Mucosa of descending colon (tissue), 3 donors: ENCODE measurements around the gene SNRPA1. TPM values are rescaled to one million over a fixed set of nuclear protein-coding genes. Genes with fewer than 3 reads are reported as not detected.

Experiments
- ATAC-seq: fragments of 200-7000 bp; cut with Tn5 transposase; one replicate; pipeline ENCODE4 v1.9.1; 2020; ENCODE audit warnings: mild to moderate bottlenecking, moderate library complexity
- DNase-seq, 3 donors: peaks; one replicate each; pipeline ENCODE4 v3.0.0-alpha.2; 2020
- H3K36me3 ChIP-seq: fragments of 200-600 bp; one replicate; pipeline ENCODE4 v1.8.0; 2021; ENCODE audit warnings: low read depth, mild to moderate bottlenecking
- H3K4me1 ChIP-seq: fragments of 200-600 bp; one replicate; pipeline ENCODE4 v1.8.0; 2021; ENCODE audit warnings: low read depth, mild to moderate bottlenecking
- H3K4me3 ChIP-seq: fragments of 200-600 bp; one replicate; pipeline ENCODE4 v1.8.0; 2021; ENCODE audit warnings: mild to moderate bottlenecking
- H3K9me3 ChIP-seq: fragments of 200-600 bp; one replicate; pipeline ENCODE4 v1.8.0; 2021; ENCODE audit warnings: mild to moderate bottlenecking
- intact Hi-C, 2 donors: fragments of 100-400 bp; cut with DNase I in 1 of 2; cut with micrococcal nuclease in 1 of 2; formaldehyde crosslinking; loops; one replicate each; pipeline versions ENCODE4 v1.11.0 to v1.11.1; 2022; cut with DNase I, micrococcal nuclease
- total RNA-seq, 3 donors: library from RNA; stranded (reverse); fragmentation: NEBNext Ultra II Directional in 2 of 3; extraction: Animal tissue kit (Norgen Biotek cat#: 25700) in 2 of 3; gene quantifications; one replicate each; pipeline versions ENCODE4 v1.2.1 to v1.2.4, GENCODE V29; 2021 to 2023
- TF ChIP-seq, protein P1 (sequence below): fragments of 200-600 bp; IDR thresholded peaks from one replicate; pipeline ENCODE4 v1.8.0; 2022; ENCODE audit warnings: antibody characterized with exemption, mild to moderate bottlenecking
- donor health status: DM: no; HTN: no; CAD: no; lungs with moderate emphysema.
- donor health status: DM: no; HTN: no; CAD: no.
- donor health status: DM: no; HTN: yes; CAD: no.

SNRPA1 gene
- total RNA-seq, 3 donors from 2014 or later: 41.5 to 55.1 (median 52.1) TPM

DNA sequence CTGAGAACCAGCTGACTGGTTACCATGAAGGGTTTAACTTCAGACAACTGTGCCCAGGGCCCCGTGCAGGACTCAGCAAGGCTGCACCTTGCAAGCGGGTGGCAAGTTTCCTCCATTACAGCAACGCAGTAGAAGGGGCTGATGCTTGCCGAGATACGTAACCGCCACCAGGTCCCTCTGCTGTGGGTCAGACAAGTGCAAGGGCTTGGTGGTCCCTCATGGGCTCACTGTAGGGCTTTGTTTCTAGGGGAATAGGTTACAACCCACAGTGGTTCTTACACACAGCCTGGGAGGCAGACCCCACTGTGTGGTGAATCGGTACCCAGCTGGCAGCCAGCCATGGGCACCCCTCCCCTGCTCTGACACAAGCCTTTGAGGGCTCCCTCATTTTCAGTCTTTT lies 15.5 kb upstream of the SNRPA1 start:
- ATAC-seq: no peak
- H3K9me3 ChIP-seq: no peaks in the 10 kb centered on the region
- no peaks in the 10 kb centered on the region for H3K36me3 ChIP-seq
- no peaks in the 10 kb centered on the region for H3K4me1 ChIP-seq
- no peak for DNase-seq
- intact Hi-C loops: no loop called here
- TF ChIP-seq, protein P1, sequence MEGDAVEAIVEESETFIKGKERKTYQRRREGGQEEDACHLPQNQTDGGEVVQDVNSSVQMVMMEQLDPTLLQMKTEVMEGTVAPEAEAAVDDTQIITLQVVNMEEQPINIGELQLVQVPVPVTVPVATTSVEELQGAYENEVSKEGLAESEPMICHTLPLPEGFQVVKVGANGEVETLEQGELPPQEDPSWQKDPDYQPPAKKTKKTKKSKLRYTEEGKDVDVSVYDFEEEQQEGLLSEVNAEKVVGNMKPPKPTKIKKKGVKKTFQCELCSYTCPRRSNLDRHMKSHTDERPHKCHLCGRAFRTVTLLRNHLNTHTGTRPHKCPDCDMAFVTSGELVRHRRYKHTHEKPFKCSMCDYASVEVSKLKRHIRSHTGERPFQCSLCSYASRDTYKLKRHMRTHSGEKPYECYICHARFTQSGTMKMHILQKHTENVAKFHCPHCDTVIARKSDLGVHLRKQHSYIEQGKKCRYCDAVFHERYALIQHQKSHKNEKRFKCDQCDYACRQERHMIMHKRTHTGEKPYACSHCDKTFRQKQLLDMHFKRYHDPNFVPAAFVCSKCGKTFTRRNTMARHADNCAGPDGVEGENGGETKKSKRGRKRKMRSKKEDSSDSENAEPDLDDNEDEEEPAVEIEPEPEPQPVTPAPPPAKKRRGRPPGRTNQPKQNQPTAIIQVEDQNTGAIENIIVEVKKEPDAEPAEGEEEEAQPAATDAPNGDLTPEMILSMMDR: no peak
- H3K4me3 ChIP-seq: no peak overlapping the region

DNA sequence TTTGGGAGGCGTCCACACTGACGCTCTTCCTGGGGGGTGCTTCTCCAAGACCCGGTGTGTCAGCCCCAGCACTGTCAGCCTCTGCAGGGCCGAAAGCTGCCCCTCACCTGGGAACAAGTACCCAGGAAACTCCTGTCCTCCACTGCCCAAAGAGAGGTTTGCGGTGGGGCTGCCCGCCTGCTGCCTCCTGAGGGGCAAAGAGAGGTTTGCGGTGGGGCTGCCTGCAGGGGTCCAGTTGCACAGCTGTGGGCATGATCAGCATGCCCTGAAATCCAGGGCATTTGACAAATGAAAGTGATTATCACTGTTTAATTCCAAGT lies 15.1 kb upstream of the SNRPA1 start:
- TF ChIP-seq, protein P1: no peak
- Histone ChIP-seq H3K4me3 (no peak overlapping the region), H3K4me1 (no peaks in the 10 kb centered on the region), H3K9me3 (no peaks in the 10 kb centered on the region), H3K36me3 (no peaks in the 10 kb centered on the region)
- peak in 1 of 3 donors; percentile 34 for DNase-seq
- ATAC-seq: no peak
- intact Hi-C loops: no loop called here

DNA sequence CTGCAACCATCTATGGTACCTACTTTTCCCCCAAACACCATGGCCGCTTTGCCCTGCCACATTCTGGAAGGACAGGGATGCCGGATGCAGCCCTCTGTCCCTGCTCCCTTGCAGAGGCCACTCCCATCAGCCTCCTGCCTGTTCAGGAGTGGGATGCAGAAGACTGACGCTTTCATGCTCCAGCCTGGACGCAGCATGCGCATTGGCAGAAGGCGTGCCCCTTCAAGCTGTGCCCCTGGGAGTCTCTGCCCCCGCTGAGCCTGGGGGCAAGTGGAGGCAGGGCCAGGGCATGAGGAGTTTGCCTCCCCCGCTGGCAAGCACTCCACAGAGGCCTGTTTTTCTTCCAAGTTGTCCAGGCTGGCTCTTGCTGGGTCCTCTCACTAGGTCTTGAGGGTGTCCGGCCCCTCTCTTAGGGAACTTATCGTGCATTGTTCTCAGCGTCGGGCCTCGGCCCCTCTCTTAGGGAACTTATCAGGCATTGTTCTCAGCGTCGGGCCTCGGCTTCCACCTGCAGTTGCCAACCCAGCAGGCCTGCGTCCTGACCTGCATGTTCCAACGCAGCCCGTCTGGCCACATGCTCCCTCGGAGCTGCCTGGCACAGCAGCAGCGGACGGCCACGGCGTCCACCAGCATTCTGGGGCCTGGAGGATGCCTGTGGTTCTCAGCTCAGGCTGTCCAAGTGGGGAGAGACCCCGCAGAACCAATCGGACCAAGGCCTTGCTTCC lies 14.6 kb upstream of the SNRPA1 start:
- intact Hi-C loops: no loop called here
- peak in 1 of 3 donors; percentile 37 for DNase-seq
- TF ChIP-seq, protein P1: no peak
- no peak overlapping the region for H3K4me3 ChIP-seq
- H3K9me3 ChIP-seq: no peaks in the 10 kb centered on the region
- H3K4me1 ChIP-seq: no peaks in the 10 kb centered on the region
- H3K36me3 ChIP-seq: no peaks in the 10 kb centered on the region
- no peak for ATAC-seq

DNA sequence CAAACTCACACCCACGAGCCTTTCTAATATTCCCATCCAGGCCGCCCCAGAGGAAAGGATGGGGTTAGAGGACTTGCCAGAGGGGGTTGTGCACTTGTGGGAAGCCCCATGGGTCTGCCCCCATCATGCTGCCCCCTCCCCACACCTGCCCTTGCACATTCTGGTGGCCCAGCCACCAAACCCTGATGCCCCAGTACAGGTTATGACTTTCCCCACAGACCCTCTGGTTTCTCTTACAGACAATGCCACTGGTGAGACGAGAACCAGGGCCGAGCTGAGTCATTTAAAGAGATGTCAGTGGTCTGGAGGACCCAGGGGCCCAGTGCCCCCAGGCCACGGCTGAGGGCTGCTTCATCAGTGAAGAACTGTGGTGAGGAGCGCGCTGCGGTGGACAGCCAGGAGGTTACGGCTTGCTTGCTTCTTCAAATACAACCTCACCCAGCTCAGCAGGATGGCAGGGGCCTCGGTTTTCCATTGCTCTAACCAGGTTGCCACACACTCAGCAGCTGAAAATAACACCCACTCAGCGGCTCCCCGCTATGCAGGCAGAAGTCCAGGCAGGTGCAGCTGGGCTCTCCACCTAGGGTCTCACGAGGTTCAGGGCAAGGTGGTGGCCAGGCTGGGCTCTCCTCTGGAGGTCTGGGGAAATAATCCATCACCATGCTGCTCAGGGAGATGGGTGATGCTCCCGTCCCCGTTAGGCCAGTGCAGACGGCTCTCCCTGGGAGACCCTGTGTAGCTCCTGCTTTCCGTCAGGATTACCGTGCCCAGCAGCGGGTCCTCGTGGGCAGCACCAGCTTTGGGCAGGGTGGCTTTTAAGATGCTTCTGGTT lies 13.8 kb upstream of the SNRPA1 start:
- H3K9me3 ChIP-seq: no peaks in the 10 kb centered on the region
- no peaks in the 10 kb centered on the region for H3K4me1 ChIP-seq
- no peak for ATAC-seq
- intact Hi-C loops: no loop called here
- no peak overlapping the region for H3K4me3 ChIP-seq
- no peaks in the 10 kb centered on the region for H3K36me3 ChIP-seq
- no peak for DNase-seq
- TF ChIP-seq, protein P1: no peak

DNA sequence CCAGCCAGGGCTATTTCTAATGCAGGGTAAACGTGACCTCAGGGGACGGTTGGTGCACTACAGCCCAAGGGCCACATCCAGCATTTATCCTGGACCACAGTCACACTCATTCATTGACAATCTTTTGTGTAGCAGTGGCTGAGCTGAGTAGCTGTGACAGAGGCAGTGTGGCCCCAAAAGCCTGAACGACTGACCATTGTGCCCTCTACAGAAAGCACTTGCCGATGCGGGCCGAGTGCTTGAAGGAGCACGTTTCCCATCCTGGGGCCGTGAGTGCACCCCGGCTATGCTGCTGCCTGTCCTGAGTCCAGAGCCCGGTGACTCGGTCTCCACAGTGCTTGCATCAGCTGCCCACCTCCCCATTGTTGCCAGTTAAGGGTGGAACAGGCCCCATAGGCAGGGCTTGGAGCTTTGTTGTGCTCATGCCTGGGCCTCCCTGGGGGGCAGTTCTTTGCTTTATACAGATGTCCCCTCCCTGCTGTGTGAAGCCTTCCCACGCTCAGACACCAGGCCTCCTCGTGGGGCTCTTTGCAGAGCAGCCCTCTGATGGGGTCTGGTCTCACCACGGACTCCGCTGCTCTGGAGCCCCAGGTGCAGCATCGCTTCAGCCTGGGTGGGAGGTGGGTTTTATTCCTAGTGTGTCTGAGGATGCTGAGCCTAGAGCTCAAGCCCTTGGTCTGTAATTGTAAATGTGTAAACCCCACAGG lies 13.0 kb upstream of the SNRPA1 start:
- TF ChIP-seq, protein P1: no peak
- H3K36me3 ChIP-seq: no peaks in the 10 kb centered on the region
- intact Hi-C loops: no loop called here
- H3K9me3 ChIP-seq: no peaks in the 10 kb centered on the region
- no peak for DNase-seq
- H3K4me1 ChIP-seq: no peaks in the 10 kb centered on the region
- no peak overlapping the region for H3K4me3 ChIP-seq
- no peak for ATAC-seq
